ENCODE results near the gene LSR.

GRCh38 chr19:35279374-35279773, 30.6 kb downstream of the LSR start:
- TF ChIP-seq POLR2A (IDR thresholded peaks at IDR 0.05; ENCODE audit: low read depth, low read length) (no peak), POLR2AphosphoS5 (IDR thresholded peaks at IDR 0.05; ENCODE audit: low read depth, low read length) (no peak), TAF1 (IDR thresholded peaks at IDR 0.05; ENCODE audit: low read depth, low read length) (no peak), SPI1 (IDR thresholded peaks at IDR 0.05; ENCODE audit: low read depth, low read length) (no peak)

Data from GM12891 (cell line).